Astrocyte (in vitro differentiated cells and primary cell): ENCODE results near the gene ANKRD44.

Experiments used
- CTCF ChIP-seq: IDR thresholded peaks from 2 replicates; pipeline ENCODE4 v1.5.1; 2011; ENCODE audit warnings: low read depth, mild to moderate bottlenecking, inconsistent platforms, low read length, moderate library complexity; ENCODE audit not compliant: insufficient read depth
- EZH2 ChIP-seq: IDR thresholded peaks from 2 replicates; pipeline ENCODE4 v1.6.1; 2012; ENCODE audit warnings: mild to moderate bottlenecking, low read length, inconsistent platforms; ENCODE audit not compliant: insufficient read depth

GRCh38 chr2:197293252-197294007, 17.1 kb downstream of the ANKRD44 start:
- no peak for TF ChIP-seq CTCF
- TF ChIP-seq EZH2: no peak
